Tongue (tissue), 2 donors: ENCODE results near the gene ASTN1. TPM values are rescaled to one million over a fixed set of nuclear protein-coding genes. Genes with fewer than 3 reads are reported as not detected.
"Not testable (repeated sequence)": the region's sequence is repeated elsewhere in the genome, so short reads cannot be mapped to it uniquely, and the experiment has no call there.

Source experiments
- DNase-seq: peaks from one replicate; pipeline ENCODE4 v3.0.0-alpha.2; 2015
- total RNA-seq: library from RNA; depleted of rRNA; stranded (reverse); fragments of >200 nt; gene quantifications from one replicate; pipeline ENCODE4 v1.2.3, GENCODE V29; 2014

The ASTN1 gene
- total RNA-seq, 1 donor from 2014 or later: 5.0 TPM

- no peak for DNase-seq
Observed at GRCh38 chr1:177106614-177107365, 57.7 kb downstream of the ASTN1 start.

DNA sequence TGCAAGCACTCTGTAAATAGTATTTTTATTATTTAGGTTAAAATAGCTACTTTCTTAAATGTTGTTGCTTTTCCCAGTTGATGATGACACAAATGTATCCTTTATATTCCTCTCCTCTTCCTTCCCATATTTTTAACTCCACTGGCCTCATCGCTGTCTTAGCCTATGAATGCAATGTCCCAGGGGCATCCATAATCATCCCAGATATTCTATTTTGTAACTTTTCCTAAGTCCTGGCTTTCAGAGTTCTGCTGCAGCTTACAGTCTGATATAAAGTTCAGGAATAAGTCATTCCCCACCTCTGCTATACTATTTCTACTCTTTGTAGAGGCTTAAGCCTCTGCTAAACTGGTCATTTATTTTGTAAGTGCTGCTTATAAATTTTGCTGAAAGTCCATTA lies 58.3 kb downstream of the ASTN1 start:
- no peak for DNase-seq

GRCh38 chr1:177103005-177103852 lies 61.3 kb downstream of the ASTN1 start:
- DNase-seq: no peak

DNA sequence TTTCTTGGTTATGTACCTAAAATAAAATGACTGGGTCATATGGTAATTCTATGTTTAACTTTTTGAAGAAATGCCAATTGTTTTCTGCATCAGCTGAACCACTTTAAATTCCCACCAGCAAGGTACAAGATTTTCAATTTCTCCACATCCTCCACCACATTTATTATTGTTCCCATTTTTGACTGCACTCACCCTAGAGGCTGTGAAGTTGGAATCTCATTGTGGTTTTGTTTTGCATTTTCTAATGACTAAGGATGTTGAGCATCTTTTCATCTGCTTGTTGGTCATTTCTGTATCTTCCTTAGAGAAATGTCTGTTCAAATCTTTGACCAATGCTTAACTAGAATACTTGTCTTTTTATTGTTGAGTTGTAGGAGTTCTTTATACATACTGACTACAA lies 72.5 kb downstream of the ASTN1 start:
- DNase-seq: no peak

DNA sequence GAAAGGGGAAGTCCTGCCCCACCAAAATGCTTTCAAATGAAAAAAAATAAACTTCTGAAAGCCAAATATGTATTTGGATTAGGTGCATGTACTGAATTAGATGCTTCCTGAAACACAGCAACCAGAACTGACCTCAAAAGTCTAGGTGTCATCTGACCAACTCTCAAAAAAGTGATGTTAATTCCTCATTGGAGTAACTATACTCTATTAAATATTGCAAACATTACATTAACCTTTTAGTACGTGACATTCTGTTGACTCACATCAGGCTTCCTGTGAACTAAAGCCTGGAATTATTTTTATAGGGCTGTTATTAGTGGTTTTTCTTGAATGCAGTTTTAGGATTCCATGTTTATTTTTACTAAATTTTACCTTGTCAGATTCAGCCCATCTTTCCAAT lies 73.5 kb downstream of the ASTN1 start:
- no peak for DNase-seq

DNA sequence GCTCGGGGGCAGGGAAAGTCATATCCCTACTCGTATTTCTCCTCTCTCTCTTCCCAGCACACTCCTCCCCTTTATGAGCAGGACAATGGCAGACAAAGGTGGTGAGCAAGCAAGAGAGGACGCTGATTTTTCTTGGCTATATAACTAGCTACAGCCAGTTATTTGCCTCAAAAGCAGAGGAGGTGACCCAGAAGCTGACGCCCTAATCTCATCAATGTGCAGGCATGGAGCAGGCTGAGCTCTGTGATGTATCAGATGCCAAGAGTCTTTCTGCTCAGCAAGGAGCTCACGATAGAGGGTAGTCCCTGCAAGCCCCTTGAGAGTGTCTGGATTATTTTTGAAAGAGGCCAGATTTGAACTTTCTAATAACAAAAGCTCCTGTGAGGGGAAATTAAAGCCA lies 75.5 kb downstream of the ASTN1 start:
- DNase-seq: no peak

DNA sequence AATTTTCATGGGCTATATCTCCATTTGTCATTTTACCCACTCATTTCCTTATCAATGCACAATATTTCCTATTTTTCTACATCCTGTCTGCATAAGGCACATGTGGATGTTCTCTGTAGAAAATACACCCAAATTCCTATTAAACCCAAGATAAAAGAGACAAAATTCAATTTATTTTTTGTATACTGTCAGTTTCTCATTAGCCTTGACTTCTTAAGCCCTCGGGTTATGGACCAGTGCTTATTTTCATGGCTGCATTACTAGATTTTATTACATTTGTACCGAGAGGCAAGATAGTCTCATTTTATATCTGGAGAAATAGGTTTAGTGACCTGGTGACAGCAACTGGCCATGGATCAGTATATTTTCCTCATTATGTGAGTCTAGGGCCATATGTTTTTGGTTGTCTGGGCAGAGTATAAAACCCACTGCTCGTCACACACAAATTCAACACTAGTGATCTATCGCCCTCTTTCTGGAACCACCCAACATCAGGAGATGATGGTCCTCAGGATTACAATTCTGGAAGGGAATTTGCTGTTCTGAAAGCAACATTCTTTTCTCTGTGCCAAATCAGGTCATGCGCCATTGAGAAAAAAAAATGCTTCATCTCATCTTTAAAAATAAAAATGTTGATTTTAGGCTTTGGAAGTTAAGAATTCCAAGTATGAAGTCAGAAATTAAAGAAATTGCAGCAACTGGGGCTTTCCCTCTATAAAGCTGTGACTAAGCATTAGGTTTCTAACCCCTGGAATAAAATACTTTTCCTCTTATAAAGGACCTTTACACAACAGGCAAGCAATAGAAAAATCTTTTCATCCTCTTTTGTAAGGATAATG lies 81.4 kb downstream of the ASTN1 start:
- DNase-seq: peak; percentile 7

- DNase-seq: no peak
Observed at GRCh38 chr1:177080564-177080963, 83.9 kb downstream of the ASTN1 start.

DNA sequence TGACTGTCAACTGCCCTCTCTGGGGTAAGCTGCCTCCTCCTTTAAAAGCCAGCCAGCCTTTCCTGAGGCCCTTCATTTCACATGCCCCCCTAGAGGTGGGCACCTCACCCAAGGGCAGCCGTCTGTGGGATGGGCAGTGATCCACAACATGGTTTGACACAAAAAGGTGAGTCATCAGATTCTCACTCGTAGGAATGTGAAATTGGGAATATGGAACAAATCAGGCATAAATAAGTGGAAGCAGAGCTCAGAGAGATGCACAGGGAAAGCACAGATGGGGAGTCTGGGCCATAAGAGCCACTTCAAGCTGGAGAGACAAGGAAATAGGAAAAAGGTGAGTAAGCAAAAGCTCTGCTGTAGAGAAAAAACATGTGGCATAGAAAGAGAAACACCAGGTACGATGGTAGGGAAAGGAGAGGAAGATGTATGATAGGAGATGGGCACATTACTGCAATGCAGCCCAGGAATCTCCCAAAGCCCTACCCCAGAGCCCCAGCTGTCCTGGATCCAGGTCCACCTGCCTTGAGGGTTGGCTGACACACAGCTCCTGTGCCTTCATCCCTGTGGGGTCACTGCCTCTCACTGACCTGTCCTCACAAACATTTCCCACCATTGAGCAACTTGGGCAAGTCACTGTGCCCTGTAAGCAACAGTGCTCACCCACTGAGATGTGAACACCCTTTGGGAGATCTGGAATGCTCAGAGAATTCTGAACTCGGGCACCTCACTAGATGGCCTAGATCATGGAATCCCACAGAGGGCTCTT lies 86.6 kb downstream of the ASTN1 start:
- no peak for DNase-seq

- no peak for DNase-seq
Observed at GRCh38 chr1:177077006-177077405, 87.5 kb downstream of the ASTN1 start.

- DNase-seq: not testable (repeated sequence)
Observed at GRCh38 chr1:177074811-177075210, 89.7 kb downstream of the ASTN1 start.

DNA sequence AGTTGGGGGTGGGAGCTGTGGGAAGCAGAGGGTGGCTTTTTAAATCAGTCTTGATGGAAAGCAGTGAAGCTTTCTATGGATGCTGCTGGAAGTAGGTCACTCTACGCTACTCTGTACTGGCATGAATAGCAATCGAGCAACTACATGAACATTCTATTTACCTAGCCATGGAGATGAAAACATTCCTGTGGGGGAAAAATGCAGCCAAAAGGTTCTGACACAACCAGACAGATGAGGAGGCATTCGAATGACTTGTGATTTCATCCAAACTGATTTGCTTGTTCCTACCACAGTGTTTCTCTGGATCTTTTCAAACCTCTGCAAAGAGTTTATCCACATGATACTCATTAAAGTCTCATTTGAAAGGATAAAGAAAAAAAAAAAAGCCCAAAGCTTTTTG lies 95.0 kb downstream of the ASTN1 start:
- peak; percentile 37 for DNase-seq

GRCh38 chr1:177067752-177068410 lies 96.6 kb downstream of the ASTN1 start:
- no peak for DNase-seq

- DNase-seq: no peak
Observed at GRCh38 chr1:177065430-177065829, 99.1 kb downstream of the ASTN1 start.

GRCh38 chr1:177063648-177064047 lies 100.9 kb downstream of the ASTN1 start:
- DNase-seq: no peak

- DNase-seq: no peak
Observed at GRCh38 chr1:177054542-177054941, 110.0 kb downstream of the ASTN1 start.

- no peak for DNase-seq
Observed at GRCh38 chr1:177053648-177054047, 110.9 kb downstream of the ASTN1 start.

DNA sequence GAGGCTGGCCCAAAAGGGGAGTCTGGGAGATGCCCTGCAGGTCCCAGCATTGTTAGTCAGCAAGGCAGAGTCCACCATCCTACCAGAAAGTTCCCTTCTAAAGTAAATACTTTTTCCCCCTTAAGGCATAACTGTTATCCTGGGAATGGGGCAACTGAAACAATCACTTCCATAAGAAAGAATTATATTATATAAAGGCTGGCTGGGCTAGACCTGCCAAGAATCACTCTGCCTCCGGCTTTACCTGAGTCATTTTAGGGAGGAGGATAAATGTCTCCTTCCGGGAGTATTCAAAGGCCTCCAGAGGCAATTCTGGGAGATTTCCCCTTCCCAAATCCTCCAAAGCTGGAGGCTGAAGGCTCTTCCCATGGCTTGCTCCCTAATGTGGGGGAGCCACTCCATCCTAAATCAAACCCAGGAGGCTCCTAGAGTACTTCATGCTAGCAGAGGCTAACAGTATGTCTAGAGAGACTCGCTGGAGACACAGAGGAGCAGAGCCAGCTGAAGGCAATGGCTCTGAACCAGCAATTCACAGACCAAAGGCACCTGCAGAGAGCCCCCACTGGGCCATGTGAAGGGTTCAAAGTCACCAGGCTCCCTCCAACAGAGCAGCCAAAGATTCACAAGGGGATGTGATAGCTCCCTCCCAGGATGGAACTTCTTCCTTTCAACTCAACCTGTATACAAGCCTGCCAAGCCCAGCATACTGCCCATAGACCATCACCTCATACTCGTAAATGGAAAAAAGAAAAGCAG lies 116.0 kb downstream of the ASTN1 start:
- DNase-seq: no peak

DNA sequence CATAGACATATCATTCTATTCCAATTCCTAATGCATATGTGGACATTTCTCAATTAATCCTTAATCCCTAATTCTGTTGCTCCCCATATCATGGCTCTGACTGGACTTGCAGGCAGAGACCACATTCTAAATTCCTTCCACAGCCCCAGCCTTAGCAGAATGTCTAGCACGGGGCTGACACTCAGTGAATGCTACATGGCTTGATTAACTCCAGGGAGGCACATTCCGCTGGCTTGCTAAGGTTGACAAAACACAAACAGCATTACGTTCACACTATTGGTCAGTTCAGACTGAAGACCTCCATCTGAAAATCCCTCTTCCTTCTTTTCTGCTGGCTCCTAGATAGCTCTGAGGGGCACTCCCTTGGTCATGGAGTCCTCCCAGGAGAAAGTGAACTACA lies 119.4 kb downstream of the ASTN1 start:
- DNase-seq: no peak

- DNase-seq: no peak
Observed at GRCh38 chr1:177044390-177044789, 120.1 kb downstream of the ASTN1 start.

- no peak for DNase-seq
Observed at GRCh38 chr1:177043597-177043996, 120.9 kb downstream of the ASTN1 start.
